8988T (cell line): ENCODE results near the gene FILIP1L.

ENCODE experiments used
- DNase-seq: peaks from one replicate; pipeline ENCODE4 v3.0.0; 2011

Gene FILIP1L

DNA sequence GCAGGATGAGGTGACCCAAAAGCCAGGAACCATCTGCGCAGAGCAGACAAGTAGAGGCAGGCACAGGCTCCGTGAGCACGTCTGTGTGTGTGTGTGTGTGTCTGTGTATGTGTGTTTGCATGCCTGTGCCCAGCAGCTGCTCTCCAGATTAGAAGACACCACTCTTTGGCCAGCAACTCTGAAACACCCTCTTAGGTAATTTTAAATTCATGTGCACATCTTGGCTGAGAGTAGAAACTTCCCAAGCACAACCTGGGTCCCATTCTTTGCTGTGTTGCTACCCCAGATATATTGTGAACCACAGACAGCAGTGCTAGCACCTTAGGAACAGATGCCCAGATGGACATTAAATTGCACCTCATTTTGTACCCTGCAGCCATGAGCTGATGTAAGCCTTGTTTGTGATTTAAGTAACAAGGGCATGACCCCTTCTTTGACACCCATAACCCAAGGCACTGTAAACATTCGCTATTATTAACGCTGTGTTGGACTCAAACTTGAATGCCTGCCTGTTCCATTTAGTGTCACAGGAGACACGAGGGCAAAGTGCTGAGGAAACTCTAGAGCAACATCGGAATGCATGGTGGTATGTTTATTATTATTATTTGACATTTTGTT lies at the start of gene FILIP1L:
FILIP1L (minus strand) TSS at position 89 of the 618 bp plus-strand sequence.
- DNase-seq: no peak

DNA sequence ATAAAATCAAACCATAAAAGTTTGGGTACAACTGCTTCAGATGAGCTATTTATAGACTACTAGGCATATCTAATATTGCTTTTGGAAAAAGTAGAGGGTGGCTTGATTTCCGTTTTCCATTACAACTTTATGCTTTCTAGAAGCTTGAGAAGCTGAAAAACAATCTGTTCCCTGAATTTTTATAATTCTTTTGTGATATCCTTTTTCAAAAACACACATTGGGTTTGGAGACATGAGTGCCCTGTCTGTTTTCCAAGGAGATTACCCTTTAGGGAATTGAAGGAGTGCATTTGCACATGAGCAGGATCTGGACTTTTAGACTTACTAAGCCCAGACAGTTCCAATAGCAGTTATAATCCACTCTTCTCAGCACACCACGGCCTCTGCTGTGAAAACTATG lies 49.5 kb upstream of the FILIP1L start:
- no peak for DNase-seq

DNA sequence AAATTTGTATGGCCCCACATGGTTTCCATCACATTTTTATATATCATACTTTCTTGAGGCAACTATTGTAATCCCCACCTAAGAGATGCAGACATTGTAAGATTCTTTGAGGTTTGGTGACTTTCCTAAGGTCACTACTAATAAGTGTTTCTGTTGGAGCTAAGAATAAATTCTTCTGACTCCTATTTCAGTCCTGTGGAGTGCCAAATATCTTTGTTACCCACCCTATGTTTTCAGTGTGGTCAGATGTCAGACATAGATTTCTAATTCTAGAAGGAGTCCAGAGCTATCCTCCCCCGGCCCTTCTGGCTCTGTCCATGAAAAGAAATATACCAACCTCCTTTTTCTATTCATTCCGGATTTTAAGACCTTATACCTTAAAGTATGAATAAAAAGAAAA lies 46.2 kb upstream of the FILIP1L start:
- DNase-seq: no peak

DNA sequence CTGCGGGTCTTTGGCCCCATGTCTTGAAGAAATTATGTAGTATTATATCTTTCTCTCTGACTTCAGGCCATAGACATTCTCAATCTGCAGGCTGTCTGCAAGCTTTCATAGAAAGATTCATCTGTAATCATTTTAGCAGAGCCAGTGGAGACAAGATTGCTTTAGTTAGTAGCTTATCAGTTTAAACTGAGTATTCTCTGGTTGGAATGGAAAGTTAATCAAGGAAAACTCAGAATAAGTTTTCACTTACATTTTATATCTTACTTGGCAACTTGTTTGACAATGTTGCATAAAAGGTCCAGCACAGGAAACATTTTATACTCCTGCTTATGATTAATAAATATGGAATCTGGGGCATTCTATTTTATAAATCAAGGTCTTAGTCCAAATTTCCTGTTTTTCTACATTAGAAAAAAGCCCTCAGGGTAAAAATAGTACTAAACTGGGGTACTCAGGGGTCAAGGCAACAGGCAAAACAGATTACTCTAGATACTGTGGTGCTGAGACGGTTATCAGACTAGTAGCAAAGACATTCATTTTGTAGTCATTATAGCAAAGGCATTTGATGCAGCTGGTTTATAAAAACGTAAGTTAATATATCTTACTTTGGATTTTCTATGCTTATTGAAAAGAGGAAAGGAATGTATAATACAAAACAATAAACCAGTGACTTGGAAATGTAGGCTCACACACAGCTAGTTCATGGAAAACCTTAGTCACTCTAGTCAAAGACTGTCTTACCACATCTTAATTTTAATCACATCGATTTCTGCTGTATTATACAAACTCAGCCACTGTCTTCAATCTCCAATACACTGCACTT lies 45.2 kb upstream of the FILIP1L start:
- DNase-seq: no peak

DNA sequence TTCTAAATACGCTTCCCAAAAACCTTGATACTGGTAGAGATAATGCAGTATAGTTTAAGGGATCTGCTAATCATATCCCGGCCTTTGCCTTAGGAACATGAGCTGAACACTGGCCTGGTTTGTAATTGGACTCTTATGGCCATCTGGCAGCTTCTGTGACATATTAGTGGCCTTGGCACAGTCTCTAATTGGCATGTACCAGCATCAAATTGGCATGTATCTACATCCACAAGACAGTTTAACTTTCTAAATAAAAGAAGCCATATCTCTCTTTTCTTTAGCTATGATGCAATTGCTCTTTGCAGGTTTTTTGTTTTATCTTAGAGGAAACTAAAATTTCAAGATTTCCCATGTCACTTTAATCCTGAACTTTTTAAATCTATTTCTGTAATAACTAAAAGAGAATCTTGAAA lies 44.6 kb upstream of the FILIP1L start:
- no peak for DNase-seq

DNA sequence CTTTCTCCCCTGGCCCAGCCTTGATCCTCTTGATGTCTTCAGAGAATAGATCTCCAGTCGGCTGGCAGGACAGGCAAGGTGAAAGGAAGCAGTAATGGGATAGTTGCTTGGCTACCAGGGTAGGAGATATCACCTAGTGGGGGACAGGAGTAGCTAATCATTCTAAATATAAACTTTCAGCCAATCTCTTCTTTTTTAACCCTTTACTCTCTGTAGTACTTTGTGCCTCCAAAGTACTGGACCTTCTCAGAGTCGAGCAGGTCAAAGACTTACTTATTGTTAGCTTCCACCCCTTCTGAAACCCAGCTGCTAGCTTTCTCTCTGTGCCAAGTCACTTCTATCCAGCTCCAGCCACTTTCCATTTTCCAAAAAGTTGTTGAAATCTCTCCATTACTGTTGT lies 43.4 kb upstream of the FILIP1L start:
- DNase-seq: no peak

DNA sequence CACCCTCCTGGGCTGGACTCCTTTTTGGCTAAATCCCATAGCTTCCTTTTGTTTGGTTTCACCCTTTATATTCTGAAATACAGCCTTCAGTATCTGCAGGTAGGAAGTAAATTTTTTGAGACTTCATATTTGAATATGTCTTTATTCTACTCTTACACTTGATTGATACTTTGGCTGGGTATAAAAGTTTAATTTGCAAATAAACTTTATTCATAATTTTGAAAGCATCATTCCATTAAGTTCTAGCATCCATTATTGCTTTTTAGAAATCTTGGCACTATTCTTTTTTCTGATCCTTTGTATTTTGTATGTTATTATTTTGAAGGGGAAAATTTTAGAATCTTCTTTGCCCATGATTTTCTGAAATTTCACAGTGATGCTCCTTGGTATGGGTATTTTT lies 41.3 kb upstream of the FILIP1L start:
- no peak for DNase-seq

DNA sequence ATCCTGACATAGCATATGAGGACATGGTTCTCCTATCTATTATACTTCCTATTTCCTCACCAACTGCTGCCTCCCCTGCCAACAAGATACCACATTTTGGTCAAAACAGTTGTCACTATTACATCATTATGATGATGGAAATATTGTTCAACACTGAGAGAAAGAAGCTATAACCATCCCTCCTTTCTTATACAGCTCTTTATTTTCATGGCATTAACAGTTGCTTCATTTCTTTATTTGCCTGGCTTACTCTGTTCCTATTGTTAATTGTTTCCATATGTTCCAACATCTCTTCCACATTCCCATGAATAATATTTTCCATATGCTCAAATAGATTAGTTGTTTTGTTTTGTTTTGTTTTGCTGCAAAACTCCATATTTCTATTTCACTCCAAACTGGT lies 40.8 kb upstream of the FILIP1L start:
- no peak for DNase-seq

DNA sequence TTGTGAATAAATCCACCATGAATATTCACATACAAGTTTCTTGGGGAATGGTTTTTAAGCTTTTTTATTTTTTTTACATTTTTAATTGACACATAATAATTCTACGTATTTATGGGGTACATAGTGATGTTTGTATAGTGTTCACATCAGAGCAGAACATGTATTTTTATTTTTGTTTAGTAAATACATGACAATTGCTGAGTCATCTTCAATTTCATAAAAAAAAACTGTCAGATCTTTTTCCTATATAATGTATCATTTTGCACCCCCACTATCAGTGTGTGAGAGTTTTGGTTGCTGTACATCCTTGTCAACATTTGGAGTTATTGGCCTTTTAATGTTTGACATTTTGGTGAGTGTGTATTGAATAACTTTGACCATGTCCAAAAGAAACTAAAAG lies 39.9 kb upstream of the FILIP1L start:
- DNase-seq: no peak

DNA sequence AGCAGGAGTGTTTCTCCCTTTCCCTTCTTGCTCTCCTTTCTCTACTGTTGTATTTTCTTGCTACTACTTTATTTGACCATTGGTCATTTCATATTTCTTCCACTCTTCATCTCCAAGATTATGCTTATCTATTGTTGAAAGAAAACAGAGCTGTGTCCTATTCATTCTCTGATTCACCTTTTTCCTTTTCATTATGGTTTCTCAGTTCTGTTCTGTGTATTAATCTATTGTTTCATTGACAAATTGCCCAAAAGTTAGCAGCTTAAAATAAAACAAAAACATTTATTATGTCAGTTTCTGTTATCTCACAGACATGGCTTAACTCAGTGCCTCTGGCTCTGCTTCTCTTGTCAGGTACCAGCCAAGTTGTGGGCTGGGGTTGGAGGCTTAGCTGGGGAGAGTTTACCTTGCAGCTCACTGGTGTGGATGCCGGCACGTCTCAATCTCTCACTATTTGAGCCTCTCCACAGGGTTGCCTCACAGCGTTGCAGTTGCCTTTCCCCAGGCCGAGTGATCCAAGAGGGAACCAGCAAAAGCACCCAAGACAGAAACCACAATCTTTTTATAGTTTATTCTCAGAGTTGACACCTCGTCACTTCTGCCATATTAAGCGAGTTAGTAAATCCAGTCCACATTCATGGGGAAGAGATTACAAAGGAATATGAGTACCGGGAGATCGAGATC lies 36.9 kb upstream of the FILIP1L start:
- no peak for DNase-seq

DNA sequence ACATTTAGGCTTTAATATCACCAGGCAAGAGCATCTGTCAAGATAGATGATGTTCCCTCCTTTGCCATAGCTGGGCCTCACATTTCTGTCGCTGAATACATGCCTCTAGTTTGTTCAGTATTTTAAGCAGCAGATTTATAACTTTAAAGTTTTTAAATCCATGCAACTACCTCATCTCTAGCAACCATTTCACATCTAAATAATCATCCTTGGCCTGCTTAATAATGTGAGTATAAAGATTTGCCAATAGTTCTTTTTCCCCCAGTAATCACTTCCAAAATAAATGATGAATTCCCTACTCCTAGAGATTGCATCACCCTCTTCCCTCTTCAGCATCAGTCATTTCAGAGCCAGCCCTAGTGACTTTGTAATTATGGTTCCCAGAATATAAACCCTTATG lies 36.2 kb upstream of the FILIP1L start:
- DNase-seq: no peak

DNA sequence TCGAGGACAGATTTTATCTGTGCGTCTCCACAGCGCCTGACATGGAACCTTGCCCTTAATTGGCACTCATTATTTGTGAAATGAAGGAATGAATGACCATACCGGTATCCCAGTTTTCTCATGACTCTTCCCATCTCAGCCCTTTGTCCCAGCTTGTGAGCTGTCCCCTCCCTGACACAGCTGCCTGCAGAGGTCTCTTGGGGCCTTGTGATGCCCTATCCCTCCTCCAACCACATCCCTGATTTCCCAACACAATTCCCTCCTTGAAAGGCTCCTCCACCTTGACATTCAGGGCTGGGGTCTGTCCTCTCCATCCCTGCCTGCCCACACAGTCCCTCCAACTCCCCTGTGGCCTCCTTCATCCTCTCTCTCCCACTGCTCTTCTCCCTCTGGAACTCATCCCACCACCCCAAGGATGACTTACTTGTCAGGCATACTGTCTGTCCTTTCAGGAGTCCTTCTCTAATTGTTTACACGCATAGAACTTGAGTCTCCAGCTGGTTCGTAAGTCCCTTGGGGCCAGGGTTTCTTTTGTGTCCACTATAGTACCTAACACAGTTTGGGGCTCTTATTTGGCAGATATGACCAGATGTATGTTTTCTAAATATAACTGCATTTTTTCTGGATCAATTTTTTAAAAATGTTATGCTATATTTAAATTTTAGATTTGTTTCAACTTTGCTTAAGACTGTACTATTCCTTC lies 35.6 kb upstream of the FILIP1L start:
- DNase-seq: no peak

DNA sequence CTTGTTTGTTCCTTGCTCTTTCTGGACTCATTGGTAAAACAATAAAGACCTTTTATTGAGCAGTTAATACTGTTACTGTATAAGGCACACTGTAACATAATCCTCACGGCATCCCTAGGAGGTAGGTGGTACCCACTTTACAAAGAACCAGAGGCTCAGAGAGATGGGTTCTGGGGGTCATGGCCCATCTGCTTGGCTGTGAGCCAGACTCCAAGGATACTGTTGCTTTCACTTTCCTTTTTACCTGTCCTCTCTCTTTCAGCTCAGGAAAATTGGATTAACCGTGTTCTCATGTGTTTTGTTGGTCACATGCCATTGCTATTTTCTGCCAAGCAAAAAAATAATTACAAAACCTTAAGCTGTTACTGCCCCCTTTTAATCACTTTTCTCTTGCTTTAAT lies 34.8 kb upstream of the FILIP1L start:
- no peak for DNase-seq

DNA sequence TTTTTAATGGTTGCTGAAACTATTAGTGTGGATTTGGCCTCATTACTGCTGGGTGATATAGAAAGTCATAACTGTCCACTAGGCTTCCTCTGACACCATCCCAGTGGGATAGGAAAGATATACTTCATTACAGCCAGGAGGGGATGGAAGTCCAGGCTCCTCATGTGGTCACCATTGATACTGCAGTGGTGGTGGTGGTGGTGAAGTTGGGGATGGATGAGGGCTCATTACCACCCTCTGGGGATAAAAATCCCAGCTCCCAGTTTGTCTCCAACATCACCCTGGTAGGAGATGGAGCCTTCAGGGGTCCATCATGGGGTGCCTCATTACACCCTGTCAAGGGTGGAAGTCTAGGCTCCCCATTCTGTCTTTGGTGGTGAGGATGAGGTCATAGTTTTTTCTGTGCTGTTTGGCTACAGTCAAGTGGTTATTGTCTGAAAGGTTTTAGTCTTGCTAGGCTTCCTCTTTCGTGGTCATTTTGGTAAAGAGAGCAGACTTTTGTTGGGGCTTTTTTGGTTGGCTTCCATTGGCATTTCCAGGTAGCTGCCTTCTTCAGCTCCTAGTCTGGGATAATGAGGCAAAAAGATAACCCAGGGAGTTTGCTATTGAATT lies 30.1 kb upstream of the FILIP1L start:
- no peak for DNase-seq

DNA sequence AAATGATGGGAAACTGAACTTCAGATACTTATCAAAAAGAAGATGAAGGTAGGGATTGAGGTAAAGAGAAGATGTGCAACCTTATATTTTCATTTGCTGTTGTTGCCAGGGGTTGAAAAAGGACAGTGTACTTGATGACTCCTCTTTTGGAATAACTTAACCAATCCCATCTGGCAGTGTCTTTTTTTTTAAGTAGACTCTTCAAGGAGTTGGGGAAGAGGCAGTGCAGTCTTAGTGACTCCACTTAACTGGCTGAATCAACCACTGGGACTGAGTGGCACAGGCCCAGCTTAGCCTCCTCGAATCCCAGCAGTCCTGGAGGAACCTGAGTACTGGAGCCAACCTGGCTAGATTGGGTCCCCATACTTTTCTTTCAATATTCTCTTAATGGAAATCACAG lies 27.3 kb upstream of the FILIP1L start:
- no peak for DNase-seq

DNA sequence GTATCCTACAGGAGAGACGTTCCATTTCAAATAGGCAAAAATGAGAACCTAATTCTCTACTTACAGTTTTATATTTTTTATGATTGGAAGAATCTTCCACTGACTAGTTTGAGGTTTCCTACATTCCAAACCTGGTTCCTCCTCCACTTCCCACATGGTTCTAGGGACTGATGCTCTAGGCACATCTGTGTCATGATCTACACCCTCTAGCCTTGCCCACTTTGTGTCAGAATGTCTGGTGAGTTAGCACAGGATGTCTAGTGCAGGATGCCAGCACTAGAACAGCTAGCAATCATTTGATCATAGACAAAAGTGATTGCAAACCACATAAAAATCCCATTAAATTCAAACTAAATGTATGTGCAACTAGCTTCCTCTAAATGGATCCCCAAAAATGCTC lies 26.7 kb upstream of the FILIP1L start:
- no peak for DNase-seq

DNA sequence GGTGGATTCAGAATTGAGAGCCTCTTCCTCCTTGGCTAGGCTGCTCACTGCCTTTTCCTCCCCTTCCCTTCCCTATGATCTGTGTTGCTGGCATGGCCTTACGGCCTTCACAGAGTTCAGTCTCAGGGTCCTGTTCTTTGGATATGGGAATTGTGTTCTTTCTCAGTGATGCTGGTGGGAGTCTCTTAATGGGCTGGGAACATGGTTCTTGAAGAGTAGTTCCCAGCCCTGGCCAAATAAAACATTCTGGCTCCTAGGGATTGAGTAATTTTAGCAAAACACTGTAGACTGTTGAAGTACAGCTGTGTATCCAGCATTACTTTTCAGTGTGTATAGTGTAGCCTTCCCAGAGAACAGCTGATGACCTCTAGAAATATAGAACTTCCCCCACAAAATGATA lies 22.6 kb upstream of the FILIP1L start:
- no peak for DNase-seq

DNA sequence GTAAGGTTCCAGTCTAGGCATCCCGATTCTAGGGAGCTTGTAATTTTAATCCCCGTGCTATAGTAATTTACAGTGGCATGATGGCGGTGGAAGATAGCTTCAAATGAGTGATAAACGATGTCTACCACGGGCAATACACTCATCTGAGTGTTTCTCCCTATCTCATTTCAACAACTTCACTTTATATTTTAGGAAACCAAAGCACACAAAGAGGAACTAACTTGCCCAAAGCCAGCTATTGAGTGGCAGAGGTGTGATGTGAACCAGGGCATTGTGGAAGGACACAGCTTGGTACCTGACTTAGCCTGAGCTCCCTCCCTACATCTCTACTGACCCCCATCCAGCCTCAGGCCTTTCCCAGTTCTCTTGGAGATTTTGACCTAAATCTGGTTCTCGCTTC lies 16.9 kb upstream of the FILIP1L start:
- no peak for DNase-seq

DNA sequence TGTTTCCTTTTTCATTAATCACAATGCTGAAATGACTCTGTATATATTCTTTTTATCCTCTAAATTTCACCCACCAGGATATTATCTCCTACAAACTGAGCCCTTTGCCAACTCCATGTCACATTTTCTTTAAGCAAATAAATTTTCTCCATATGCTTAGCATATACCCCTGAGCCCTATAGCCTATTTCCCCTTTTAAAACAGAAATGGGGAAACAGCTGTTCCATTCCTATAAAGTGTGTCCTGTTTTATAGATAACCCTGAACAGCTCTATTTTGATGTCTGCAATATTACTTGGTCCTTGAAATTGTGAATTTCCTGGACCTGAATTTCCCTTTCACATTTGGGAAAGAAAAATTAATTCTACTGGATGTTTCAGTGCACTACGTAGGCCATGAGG lies 15.6 kb upstream of the FILIP1L start:
- DNase-seq: no peak

DNA sequence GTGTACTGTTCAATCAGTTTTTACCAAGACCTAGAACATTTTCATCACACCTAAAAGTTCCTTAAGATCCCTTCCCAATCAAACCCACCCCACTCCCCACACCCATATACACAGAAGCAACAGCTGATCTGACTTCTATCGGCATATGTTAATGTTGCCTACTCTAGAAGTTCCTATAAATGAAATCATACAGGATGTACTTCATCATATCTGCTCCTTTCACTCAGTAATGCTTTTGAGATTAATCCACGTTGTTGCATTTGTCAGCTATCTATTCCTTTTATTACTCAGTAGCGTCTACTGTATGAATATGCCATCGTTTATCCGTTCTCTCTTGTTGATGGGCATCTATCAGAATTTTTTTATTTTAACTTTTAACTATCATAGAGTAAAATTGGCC lies 14.3 kb upstream of the FILIP1L start:
- no peak for DNase-seq

DNA sequence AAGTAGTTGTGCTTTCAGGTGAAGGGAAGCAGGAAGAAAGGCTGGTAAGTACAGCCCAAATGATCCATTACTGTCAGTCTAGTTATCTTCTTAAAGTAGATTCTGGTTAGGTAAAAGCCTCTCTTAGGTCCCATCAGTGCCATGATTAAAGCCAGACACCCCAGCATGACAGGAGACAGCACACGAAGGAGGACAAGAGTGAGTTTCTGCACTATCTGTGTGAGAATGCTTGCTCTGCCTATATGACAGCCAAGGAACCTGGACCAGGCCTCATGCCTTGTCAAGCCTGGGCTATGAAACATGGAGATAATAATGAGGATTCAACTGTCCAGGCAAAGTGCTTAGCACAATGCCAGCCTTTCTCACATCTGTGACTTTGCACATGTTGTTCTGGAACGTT lies 13.5 kb upstream of the FILIP1L start:
- DNase-seq: no peak

DNA sequence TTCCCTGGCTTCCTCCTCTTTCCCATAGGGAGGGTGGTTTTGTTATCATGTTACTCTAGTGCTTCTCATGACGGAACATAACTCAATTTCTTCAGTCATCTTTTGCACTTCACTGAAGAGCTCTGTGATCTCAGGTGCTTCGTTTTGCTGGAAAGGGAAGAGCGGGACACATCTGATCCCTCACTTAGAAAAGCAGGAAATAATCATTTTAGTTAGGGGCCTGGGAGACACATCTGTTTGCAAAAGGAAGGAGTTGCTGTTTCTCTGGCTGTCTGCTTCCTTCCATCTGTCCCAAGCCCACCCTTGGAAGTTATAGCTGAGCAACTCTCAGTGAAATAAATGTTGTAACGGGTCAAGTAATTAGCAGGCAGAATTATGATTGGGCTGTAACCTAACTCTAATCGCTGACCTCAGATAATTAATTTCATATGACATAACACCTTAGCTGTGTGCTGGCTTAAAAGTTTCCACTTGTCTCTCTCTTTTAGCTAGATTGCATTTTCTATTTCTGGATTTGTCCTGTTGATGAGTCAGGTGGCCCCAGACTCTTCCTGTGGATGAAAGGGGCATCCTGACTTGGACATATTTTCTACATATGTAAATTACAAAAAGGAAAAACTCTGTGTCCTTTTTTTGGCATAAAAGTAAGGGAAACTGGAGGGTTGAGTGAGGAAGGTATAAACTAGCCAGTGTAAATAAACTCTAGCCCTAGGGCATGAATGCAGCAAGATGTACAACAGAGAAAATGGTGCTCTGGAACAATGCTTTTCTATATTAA lies 11.0 kb upstream of the FILIP1L start:
- DNase-seq: no peak
